Adrenal gland (tissue), 12 donors: ENCODE measurements around the gene FANCI. TPM values are rescaled to one million over a fixed set of nuclear protein-coding genes. Genes with fewer than 3 reads are reported as not detected.

Experiments
- DNase-seq, 7 donors: peaks; one replicate each; pipeline ENCODE4 v3.0.0-alpha.2; 2019 to 2020
- H3K27ac ChIP-seq, 5 donors: fragments of 200-600 bp; sonication (generic) in 4 of 5; 1 replicate in 3 of 5; 2 replicates in 2 of 5; pipeline versions ENCODE4 v1.5.1 to v1.8.0; 2016 to 2020; ENCODE audit warnings: mild to moderate bottlenecking in 1 of 5
- H3K27me3 ChIP-seq: fragments of 200-600 bp; 2 replicates; pipeline ENCODE4 v1.8.0; 2021
- H3K36me3 ChIP-seq, 2 donors: fragments of 200-600 bp; replicated peaks in 1 of 2; 1 replicate in 1 of 2; 2 replicates in 1 of 2; pipeline versions ENCODE4 v1.5.1 to v1.8.0; 2018 to 2022
- H3K4me1 ChIP-seq, 2 donors: fragments of 200-600 bp; replicated peaks in 1 of 2; 1 replicate in 1 of 2; 2 replicates in 1 of 2; pipeline versions ENCODE4 v1.5.1 to v1.8.0; 2018 to 2021
- H3K4me3 ChIP-seq, 4 donors: fragments of 200-600 bp; sonication (generic) in 3 of 4; one replicate each; pipeline ENCODE4 v1.5.1; 2016 to 2018
- H3K9me3 ChIP-seq, 3 donors: fragments of 200-600 bp; sonication (generic) in 1 of 3; replicated peaks in 1 of 3; 1 replicate in 2 of 3; 2 replicates in 1 of 3; pipeline versions ENCODE4 v1.5.1 to v1.8.0; 2016 to 2021
- POLR2A ChIP-seq, 2 donors: fragments of 450-650 bp; IDR thresholded peaks; one replicate each; pipeline ENCODE4 v1.6.1; 2017; ENCODE audit warnings: antibody characterized with exemption in 2 of 2, mild to moderate bottlenecking in 2 of 2, moderate library complexity in 1 of 2
- WGBS, 4 donors: extraction: QIAGEN DNeasy Blood & Tissue Kit in 2 of 4; methylation state at CpG; one replicate each; pipeline versions ENCODE4 v1.1.5 to v1.1.7; 2013 to 2017; 5-methylcytosine and 5-hydroxymethylcytosine counted together
- intact Hi-C, 2 donors: fragments of 100-400 bp; cut with DNase I; formaldehyde crosslinking; loops; one replicate each; pipeline versions ENCODE4 v1.14.1 to v1.15.0; 2022 to 2023
- polyA plus RNA-seq, 3 donors: library from polyadenylated mRNA; stranded (reverse); fragments of 200-250 nt in 2 of 3; fragments of 350-450 nt in 1 of 3; fragmentation: Illumina TruSeq in 1 of 3; extraction: RNeasy Lipid Tissue Mini Kit (QIAGEN cat#74804) in 1 of 3; gene quantifications; one replicate each; pipeline ENCODE4 v1.2.3, GENCODE V29; 2013 to 2014
- total RNA-seq, 9 donors: library from RNA; depleted of rRNA in 4 of 9; stranded (reverse); fragments of >200 nt in 4 of 9; fragments of 120-200 nt in 1 of 9; fragmentation: NEBNext Ultra II Directional in 1 of 9; extraction: Animal tissue kit (Norgen Biotek cat#: 25700) in 1 of 9; gene quantifications; one replicate each; pipeline versions ENCODE4 v1.1.0 to v1.2.4, GENCODE V29; 2013 to 2023
- TF ChIP-seq, protein P1 (sequence below), 6 experiments: fragments of 450-650 bp in 4 of 6; fragments of 200-600 bp in 2 of 6; sonication (generic) in 1 of 6; IDR thresholded peaks; 1 replicate in 5 of 6; 2 replicates in 1 of 6; pipeline versions ENCODE4 v1.5.1 to v1.8.0; 2016 to 2021; ENCODE audit warnings: antibody characterized with exemption in 6 of 6, mild to moderate bottlenecking in 2 of 6, moderate library complexity in 1 of 6
- donor health status: healthy with polysubstance abuse.
- donor health status: Bipolar disorder and iron deficiency.
- donor health status: DM: yes; HTN: yes; CAD: no.
- donor health status: DM: no; HTN: no; CAD: no.
- donor health status: DM: no; HTN: no; CAD: no.
- donor health status: DM: yes; HTN: yes; CAD: no.

FANCI gene
- total and polyA plus RNA-seq, 12 donors = 1.5 to 23.5 (median 4.5) TPM

DNA sequence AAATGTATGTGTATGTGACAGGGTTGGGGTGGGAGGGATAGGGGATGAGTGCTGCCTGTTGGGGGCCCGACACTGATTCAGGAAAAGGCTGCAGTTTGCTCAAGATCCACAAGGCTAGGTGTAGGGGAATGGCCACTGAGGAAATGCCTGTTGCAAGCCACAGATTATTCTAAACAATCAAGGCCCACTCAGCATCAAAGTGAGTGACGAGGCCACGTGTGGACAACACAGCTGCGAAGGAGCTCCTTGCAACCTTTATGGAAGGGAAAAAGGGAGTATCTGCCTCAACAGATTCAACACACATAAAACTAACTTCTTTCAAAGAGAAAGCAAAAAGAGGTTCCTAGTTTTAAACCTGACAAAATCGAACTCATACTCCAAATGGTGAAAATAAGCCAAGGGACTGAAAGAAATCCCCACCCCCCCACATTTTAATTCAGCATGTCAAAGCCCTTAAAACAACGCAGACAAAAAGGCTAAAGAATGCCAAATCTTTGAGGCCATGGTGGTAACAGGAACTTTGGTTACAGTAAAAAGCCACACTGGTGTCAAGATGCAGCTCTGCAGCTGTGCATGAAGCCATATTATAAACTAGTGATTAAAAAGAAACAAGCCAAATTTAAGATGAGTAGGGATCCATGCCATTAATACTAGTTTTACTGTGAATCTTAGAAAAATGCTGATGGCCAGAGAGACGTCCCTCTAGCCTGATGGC, 87.3 kb downstream of the FANCI start:
- Histone ChIP-seq H3K36me3 (peaks cover 0 to 73% of the 10 kb centered on the region in 2 donors), H3K4me3 (no peak overlapping the region), H3K27me3 (no peaks in the 10 kb centered on the region), H3K4me1 (peaks cover 9 to 57% of the 10 kb centered on the region in 2 donors), H3K27ac (no peak overlapping the region), H3K9me3 (no peaks in the 10 kb centered on the region)
- intact Hi-C loops = loop anchor here in 1 of 2 donors (10.0 kb wide), 1 partner anchor 86 kb away; the partner anchor contains the start of gene FANCI
- TF ChIP-seq, protein P1, sequence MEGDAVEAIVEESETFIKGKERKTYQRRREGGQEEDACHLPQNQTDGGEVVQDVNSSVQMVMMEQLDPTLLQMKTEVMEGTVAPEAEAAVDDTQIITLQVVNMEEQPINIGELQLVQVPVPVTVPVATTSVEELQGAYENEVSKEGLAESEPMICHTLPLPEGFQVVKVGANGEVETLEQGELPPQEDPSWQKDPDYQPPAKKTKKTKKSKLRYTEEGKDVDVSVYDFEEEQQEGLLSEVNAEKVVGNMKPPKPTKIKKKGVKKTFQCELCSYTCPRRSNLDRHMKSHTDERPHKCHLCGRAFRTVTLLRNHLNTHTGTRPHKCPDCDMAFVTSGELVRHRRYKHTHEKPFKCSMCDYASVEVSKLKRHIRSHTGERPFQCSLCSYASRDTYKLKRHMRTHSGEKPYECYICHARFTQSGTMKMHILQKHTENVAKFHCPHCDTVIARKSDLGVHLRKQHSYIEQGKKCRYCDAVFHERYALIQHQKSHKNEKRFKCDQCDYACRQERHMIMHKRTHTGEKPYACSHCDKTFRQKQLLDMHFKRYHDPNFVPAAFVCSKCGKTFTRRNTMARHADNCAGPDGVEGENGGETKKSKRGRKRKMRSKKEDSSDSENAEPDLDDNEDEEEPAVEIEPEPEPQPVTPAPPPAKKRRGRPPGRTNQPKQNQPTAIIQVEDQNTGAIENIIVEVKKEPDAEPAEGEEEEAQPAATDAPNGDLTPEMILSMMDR (IDR thresholded peaks at IDR 0.05) = no peak
- no peak for TF ChIP-seq POLR2A (IDR thresholded peaks at IDR 0.05)
- WGBS, 4 donors = 74 to 81% (median 80%) methylated on average over 7 of the region's 7 CpGs
- no peak for DNase-seq

DNA sequence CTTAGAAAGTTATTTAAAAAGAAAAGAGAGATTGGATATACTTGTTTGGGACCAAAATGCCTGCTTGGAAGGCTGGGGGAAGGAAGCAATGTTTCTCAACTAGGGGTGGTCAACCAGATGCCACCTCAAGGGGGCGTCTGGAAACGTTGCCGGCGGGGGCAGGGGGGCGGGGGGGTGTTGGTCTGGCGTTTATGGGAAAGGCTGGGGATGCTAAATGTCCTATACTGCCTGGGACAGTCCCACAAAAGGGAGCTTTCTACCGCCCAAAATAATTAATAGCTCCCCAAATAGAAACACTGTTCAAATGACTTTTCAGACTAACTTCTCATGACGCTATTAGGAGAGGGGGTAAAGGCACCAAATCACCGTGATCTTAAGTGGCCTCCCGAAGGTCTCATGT, 88.7 kb downstream of the FANCI start:
- no peak overlapping the region for H3K4me3 ChIP-seq
- DNase-seq = no peak
- peaks cover 9 to 57% of the 10 kb centered on the region in 2 donors for H3K4me1 ChIP-seq
- TF ChIP-seq, protein P1 (IDR thresholded peaks at IDR 0.05) = no peak
- no peak for TF ChIP-seq POLR2A (IDR thresholded peaks at IDR 0.05)
- WGBS, 4 donors = 21 to 35% (median 30%) methylated on average over 10 of the region's 10 CpGs
- no peaks in the 10 kb centered on the region for H3K9me3 ChIP-seq
- H3K27ac ChIP-seq = no peak overlapping the region
- H3K36me3 ChIP-seq = peaks cover 0 to 59% of the 10 kb centered on the region in 2 donors
- intact Hi-C loops = loop anchor here in 1 of 2 donors (10.0 kb wide), 1 partner anchor 88 kb away; the partner anchor contains the start of gene FANCI
- no peaks in the 10 kb centered on the region for H3K27me3 ChIP-seq

DNA sequence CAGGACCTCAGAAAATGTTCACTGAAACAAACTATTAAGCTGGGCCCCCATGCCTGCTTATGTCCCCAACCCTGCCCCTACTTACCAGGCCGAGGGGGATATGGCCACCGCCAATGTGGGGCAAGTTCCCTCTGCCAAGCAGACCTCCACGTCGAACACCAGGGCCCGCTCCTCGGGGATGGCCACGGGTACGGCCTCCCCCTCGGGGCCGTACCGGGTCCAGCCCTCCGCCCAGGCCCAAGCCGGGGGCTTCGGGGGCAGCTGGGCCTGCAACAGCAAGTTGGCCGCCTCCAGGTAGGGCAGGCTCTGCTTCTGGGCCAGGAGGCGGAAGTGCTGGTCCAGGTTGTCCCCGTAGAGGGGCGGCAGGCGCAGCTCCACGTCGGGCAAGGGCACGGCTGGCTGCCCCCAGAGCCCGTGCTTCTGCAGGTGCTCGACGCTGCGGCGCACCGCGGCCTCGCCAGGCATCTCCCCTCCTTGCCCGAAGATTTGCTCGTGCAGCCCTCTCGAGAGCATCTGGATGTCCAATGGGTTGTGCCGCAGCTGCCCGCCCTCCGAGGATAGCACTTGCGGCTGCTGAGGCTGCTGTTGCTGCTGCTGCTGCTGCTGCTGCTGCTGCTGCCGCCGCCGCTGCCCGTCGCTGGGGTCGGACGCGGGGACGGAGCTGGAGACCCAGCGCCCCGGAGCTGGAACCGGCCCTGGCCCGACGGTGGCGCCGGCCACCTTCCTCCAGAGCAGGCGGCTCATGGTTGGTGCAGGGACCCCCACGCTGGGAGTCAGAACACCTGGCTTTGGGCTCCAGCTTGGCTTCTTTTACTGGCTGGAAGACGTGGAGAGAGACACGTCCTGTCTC, 89.5 kb downstream of the FANCI start:
- no peak for TF ChIP-seq POLR2A (IDR thresholded peaks at IDR 0.05)
- TF ChIP-seq, protein P1 (IDR thresholded peaks at IDR 0.05) = no peak
- Histone ChIP-seq H3K4me1 (peaks cover 9 to 57% of the 10 kb centered on the region in 2 donors), H3K27ac (no peak overlapping the region), H3K4me3 (peak overlapping the region in 2 of 4 donors; percentile 71 to 93), H3K27me3 (no peaks in the 10 kb centered on the region), H3K9me3 (no peaks in the 10 kb centered on the region), H3K36me3 (peaks cover 0 to 51% of the 10 kb centered on the region in 2 donors)
- intact Hi-C loops = loop anchor here in 1 of 2 donors (10.0 kb wide), 1 partner anchor 88 kb away; the partner anchor contains the start of gene FANCI
- peak in 1 of 7 donors; percentile 29 for DNase-seq
- WGBS, 4 donors = 67 to 91% (median 89%) methylated on average over 5 to 57 of the region's 57 CpGs
